Upper lobe of right lung (tissue), 1 donor: Measurements from ENCODE around the gene PLIN3. TPM values are rescaled to one million over a fixed set of nuclear protein-coding genes. Genes with fewer than 3 reads are reported as not detected.
"Not testable (repeated sequence)": the region's sequence is repeated elsewhere in the genome, so short reads cannot be mapped to it uniquely, and the experiment has no call there.

Experiments
- ATAC-seq: fragments of 200-7000 bp; cut with Tn5 transposase; one replicate; pipeline ENCODE4 v1.9.1; 2020; ENCODE audit warnings: mild to moderate bottlenecking, moderate library complexity
- DNase-seq: peaks from one replicate; pipeline ENCODE4 v3.0.0-alpha.2; 2020
- H3K27ac ChIP-seq: fragments of 200-600 bp; one replicate; pipeline ENCODE4 v1.8.0; 2022
- H3K27me3 ChIP-seq: fragments of 200-600 bp; one replicate; pipeline ENCODE4 v1.8.0; 2022; ENCODE audit warnings: mild to moderate bottlenecking
- H3K36me3 ChIP-seq: fragments of 200-600 bp; one replicate; pipeline ENCODE4 v1.8.0; 2022
- H3K4me1 ChIP-seq: fragments of 200-600 bp; one replicate; pipeline ENCODE4 v1.8.0; 2022
- H3K4me3 ChIP-seq: fragments of 200-600 bp; one replicate; pipeline ENCODE4 v1.8.0; 2022; ENCODE audit warnings: mild to moderate bottlenecking
- H3K9me3 ChIP-seq: fragments of 200-600 bp; one replicate; pipeline ENCODE4 v1.8.0; 2022
- CTCF ChIP-seq: fragments of 200-600 bp; IDR thresholded peaks from one replicate; pipeline ENCODE4 v1.8.0; 2022; ENCODE audit warnings: antibody characterized with exemption
- intact Hi-C: fragments of 100-400 bp; cut with DNase I; formaldehyde crosslinking; loops from one replicate; pipeline ENCODE4 v1.11.0; 2022
- total RNA-seq: library from RNA; stranded (reverse); fragmentation: NEBNext Ultra II Directional; extraction: Animal tissue kit (Norgen Biotek cat#: 25700); gene quantifications from one replicate; pipeline ENCODE4 v1.2.1, GENCODE V29; 2021
- donor health status: DM: no; HTN: yes; CAD: no; lungs with severe emphysema.

PLIN3 gene
- total RNA-seq, 1 donor from 2014 or later = 31.9 TPM

- Histone ChIP-seq H3K36me3 (no peaks in the 10 kb centered on the region), H3K4me3 (no peak overlapping the region), H3K27me3 (no peaks in the 10 kb centered on the region), H3K9me3 (no peaks in the 10 kb centered on the region), H3K4me1 (no peaks in the 10 kb centered on the region), H3K27ac (no peak overlapping the region)
- intact Hi-C loops = loop anchor here (10.0 kb wide), 1 partner anchor 232 kb away; no protein-coding TSS in a partner anchor
- TF ChIP-seq CTCF = no peak
- no peak for ATAC-seq
- DNase-seq = no peak
Measured at GRCh38 chr19:4802711-4803110, 64.8 kb downstream of the PLIN3 start.

- intact Hi-C loops = loop anchor here (10.0 kb wide), 1 partner anchor 234 kb away; no protein-coding TSS in a partner anchor
- H3K9me3 ChIP-seq = no peaks in the 10 kb centered on the region
- DNase-seq (no peak), ATAC-seq (no peak)
- H3K27me3 ChIP-seq = no peaks in the 10 kb centered on the region
- TF ChIP-seq CTCF = no peak
- no peak overlapping the region for H3K4me3 ChIP-seq
- H3K36me3 ChIP-seq = peaks cover 12% of the 10 kb centered on the region
- no peaks in the 10 kb centered on the region for H3K4me1 ChIP-seq
- peak overlapping the region; percentile 65 for H3K27ac ChIP-seq
Measured at GRCh38 chr19:4801085-4801619, 66.3 kb downstream of the PLIN3 start.

- no peaks in the 10 kb centered on the region for H3K4me1 ChIP-seq
- intact Hi-C loops = loop anchor here (10.0 kb wide), 1 partner anchor 234 kb away; no protein-coding TSS in a partner anchor
- peak; percentile 93 for ATAC-seq
- H3K27ac ChIP-seq = peak overlapping the region; percentile 65
- peaks cover 17% of the 10 kb centered on the region for H3K36me3 ChIP-seq
- no peak overlapping the region for H3K4me3 ChIP-seq
- TF ChIP-seq CTCF = no peak
- no peaks in the 10 kb centered on the region for H3K9me3 ChIP-seq
- DNase-seq = peak; percentile 92
- H3K27me3 ChIP-seq = no peaks in the 10 kb centered on the region
Measured at GRCh38 chr19:4800591-4801081, 66.8 kb downstream of the PLIN3 start.

GRCh38 chr19:4795400-4795799 lies 72.1 kb downstream of the PLIN3 start:
- ATAC-seq (no peak), DNase-seq (no peak)
- no peaks in the 10 kb centered on the region for H3K27me3 ChIP-seq
- H3K9me3 ChIP-seq = no peaks in the 10 kb centered on the region
- no peak for TF ChIP-seq CTCF
- peaks cover 27% of the 10 kb centered on the region for H3K4me1 ChIP-seq
- H3K4me3 ChIP-seq = no peak overlapping the region
- H3K27ac ChIP-seq = no peak overlapping the region
- H3K36me3 ChIP-seq = peaks cover 48% of the 10 kb centered on the region
- intact Hi-C loops = no loop called here

GRCh38 chr19:4794971-4795370 lies 72.5 kb downstream of the PLIN3 start:
- no peak overlapping the region for H3K4me3 ChIP-seq
- no peaks in the 10 kb centered on the region for H3K27me3 ChIP-seq
- intact Hi-C loops = no loop called here
- H3K27ac ChIP-seq = no peak overlapping the region
- peaks cover 27% of the 10 kb centered on the region for H3K4me1 ChIP-seq
- no peak for ATAC-seq
- H3K9me3 ChIP-seq = no peaks in the 10 kb centered on the region
- peaks cover 48% of the 10 kb centered on the region for H3K36me3 ChIP-seq
- no peak for DNase-seq
- TF ChIP-seq CTCF = no peak

- H3K27me3 ChIP-seq, ATAC-seq, intact Hi-C loops, H3K4me3 ChIP-seq, DNase-seq, H3K27ac ChIP-seq, H3K9me3 ChIP-seq: not testable (repeated sequence)
- Histone ChIP-seq H3K36me3 (peaks cover 48% of the 10 kb centered on the region), H3K4me1 (peaks cover 27% of the 10 kb centered on the region)
Measured at GRCh38 chr19:4793278-4793677, 74.2 kb downstream of the PLIN3 start.

- Histone ChIP-seq H3K36me3 (peaks cover 48% of the 10 kb centered on the region), H3K4me1 (peaks cover 27% of the 10 kb centered on the region), H3K4me3 (peak overlapping the region; percentile 88)
- H3K27ac ChIP-seq, H3K9me3 ChIP-seq, H3K27me3 ChIP-seq, DNase-seq, intact Hi-C loops, ATAC-seq: not testable (repeated sequence)
Measured at GRCh38 chr19:4792866-4793195, 74.6 kb downstream of the PLIN3 start.

GRCh38 chr19:4792019-4792865 lies 75.2 kb downstream of the PLIN3 start:
- Histone ChIP-seq H3K27ac (peak overlapping the region; percentile 92), H3K36me3 (peaks cover 44% of the 10 kb centered on the region), H3K4me3 (peak overlapping the region; percentile 88), H3K4me1 (peaks cover 27% of the 10 kb centered on the region)
- ATAC-seq, intact Hi-C loops, H3K27me3 ChIP-seq, H3K9me3 ChIP-seq: not testable (repeated sequence)
- DNase-seq = peak; percentile 67
